Stimulated activated CD8-positive, alpha-beta memory T cell treated with anti-CD3 and anti-CD28 coated beads, Interleukin-12 subunit alpha, Interleukin-12 subunit beta, amount 100 ng/mL, for 24 hours (primary cell): ENCODE data around the gene ALG13.
"Not testable (repeated sequence)": the region's sequence is repeated elsewhere in the genome, so short reads cannot be mapped to it uniquely, and the experiment has no call there.

ENCODE experiments used
- DNase-seq: peaks from one replicate; pipeline ENCODE4 v3.0.0-alpha.2; 2020; ENCODE audit errors: extremely low read depth

Gene ALG13

DNA sequence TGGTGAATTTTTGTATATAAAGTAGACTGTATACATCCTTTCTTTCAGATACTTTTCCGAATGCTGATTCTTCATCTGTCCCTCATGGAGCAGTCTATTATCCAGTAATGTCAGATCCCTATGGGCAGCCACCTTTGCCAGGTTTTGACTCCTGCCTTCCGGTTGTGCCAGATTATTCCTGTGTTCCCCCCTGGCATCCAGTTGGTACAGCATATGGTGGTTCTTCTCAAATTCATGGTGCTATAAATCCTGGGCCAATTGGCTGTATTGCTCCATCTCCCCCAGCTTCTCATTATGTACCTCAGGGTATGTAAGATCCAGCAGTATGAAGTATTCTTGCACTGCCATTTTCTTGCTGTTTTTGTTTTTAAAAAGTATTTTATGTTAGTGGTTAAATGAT, 78.7 kb downstream of the ALG13 start:
- no peak for DNase-seq

- no peak for DNase-seq
Measured at GRCh38 chrX:111761578-111762135, 80.7 kb downstream of the ALG13 start.

- DNase-seq, result no peak
Measured at GRCh38 chrX:111778591-111778990, 97.6 kb downstream of the ALG13 start.

DNA sequence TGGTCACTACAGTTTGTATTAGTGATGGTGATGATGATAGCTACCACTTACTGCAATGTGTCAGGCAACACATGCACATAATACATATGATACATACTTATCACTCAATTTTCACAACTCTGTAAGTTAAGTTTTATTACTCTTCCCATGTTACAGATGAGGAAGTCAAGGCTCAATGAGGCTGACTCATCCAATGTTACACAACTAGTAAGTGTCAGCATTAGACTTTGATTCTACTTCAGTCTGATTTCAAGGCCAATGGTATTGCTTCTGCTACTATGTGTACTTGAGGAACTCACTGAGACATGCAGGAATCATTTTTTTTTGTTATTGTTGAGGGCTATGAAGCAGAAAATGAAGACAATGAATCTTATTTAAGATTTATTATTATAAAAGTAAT, 98.6 kb downstream of the ALG13 start:
- DNase-seq, result no peak

DNA sequence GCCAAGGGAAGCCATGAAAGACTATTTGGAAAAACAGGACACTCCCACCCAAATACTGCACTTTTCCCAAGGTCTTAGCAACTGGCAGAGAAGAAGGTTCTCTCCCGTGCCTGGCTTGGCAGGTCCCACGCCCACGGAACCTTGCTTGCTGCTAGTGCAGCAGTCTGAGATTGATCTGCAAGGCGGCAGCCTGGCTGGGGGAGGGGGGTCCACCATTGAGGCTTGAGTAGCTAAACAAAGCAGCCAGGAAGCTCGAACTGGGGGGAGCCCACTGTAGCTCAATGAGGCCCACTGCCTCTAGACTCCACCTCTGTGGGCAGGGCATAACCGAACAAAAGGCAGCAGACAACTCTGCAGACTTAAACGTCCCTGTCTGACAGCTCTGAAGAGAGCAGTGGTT, 103.7 kb downstream of the ALG13 start:
- DNase-seq, result no peak

DNA sequence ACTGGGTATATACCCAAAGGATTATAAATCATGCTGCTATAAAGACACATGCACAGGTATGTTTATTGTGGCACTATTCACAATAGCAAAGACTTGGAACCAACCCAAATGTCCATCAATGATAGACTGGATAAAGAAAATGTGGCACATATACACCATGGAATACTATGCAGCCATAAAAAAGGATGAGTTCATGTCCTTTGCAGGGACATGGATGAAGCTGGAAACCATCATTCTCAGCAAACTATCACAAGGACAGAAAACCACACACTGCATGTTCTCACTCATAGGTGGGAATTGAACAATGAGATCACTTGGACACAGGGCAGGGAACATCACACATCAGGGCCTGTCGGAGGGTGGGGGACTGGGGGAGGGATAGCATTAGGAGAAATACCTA, 109.1 kb downstream of the ALG13 start:
- DNase-seq, result not testable (repeated sequence)
